GM23338 (cell line): ENCODE results near the gene ZFYVE16.

Source experiments
- EZH2phosphoT487 ChIP-seq: fragments of 200-600 bp; sonication (generic); IDR thresholded peaks from one replicate; pipeline ENCODE4 v1.8.1; 2018; ENCODE audit warnings: antibody characterized with exemption; ENCODE audit not compliant: unreplicated experiment
- JUNB ChIP-seq: IDR thresholded peaks from one replicate; pipeline ENCODE4 v1.6.1; 2016; ENCODE audit warnings: antibody characterized with exemption; ENCODE audit not compliant: unreplicated experiment
- POLR2AphosphoS5 ChIP-seq: IDR thresholded peaks from 2 replicates; pipeline ENCODE4 v1.6.1; 2016; ENCODE audit warnings: antibody characterized with exemption, low read depth
- ZNF114 ChIP-seq: fragments of 250-450 bp; sonication (Bioruptor Pico); IDR thresholded peaks from 2 replicates; pipeline ENCODE4 v1.5.0; 2020; ENCODE audit warnings: mild to moderate bottlenecking, moderate library complexity
- TF ChIP-seq, protein P1 (sequence below), 2 experiments: fragments of 200-600 bp in 1 of 2; sonication (generic) in 1 of 2; conservative IDR thresholded peaks; 2 replicates each; pipeline versions ENCODE4 v1.5.1 to v1.6.1; 2016 to 2017; ENCODE audit warnings: antibody characterized with exemption in 2 of 2, low read depth in 2 of 2, mild to moderate bottlenecking in 2 of 2, moderate library complexity in 1 of 2
- TF ChIP-seq, protein P2 (sequence below): IDR thresholded peaks from one replicate; pipeline ENCODE4 v1.6.1; 2018; ENCODE audit warnings: antibody characterized with exemption; ENCODE audit not compliant: unreplicated experiment

DNA sequence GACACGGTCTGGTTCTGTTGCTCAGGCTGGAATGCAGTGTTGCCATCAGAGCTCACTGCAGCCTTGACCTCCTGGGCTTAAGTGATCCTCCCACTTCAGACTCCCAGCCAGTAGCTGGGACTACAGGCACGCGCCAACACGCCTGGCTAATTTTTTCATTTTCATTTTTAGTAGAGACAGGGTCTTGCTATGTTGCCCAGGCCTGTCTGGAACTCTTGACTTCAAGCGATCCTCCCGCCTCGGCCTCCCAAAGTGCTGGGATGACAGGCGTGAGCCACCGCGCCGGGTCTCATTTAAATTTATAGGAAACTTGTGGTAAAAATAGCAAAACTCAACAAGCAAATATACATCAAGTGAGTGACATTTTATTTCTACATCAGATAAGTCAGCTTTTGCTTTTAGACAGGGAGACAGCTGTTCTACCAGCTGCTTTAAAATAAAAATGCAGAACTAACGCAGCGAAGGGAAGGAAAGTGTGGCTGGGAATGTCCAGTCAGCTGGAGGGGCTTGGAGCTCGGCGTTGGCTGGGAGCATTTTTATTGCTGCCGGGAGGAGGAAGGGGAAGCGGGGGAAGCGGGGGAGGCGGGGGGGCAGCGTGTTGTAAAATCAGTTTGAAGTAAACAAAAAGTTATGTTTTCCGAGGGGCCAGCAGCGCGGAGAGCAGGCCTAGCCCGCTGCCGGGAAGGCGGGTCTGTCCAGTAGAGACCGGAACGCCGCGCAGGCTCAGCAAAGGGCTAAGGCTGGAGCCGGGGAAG is 707 bp upstream of the ZFYVE16 start:
- TF ChIP-seq, protein P1, sequence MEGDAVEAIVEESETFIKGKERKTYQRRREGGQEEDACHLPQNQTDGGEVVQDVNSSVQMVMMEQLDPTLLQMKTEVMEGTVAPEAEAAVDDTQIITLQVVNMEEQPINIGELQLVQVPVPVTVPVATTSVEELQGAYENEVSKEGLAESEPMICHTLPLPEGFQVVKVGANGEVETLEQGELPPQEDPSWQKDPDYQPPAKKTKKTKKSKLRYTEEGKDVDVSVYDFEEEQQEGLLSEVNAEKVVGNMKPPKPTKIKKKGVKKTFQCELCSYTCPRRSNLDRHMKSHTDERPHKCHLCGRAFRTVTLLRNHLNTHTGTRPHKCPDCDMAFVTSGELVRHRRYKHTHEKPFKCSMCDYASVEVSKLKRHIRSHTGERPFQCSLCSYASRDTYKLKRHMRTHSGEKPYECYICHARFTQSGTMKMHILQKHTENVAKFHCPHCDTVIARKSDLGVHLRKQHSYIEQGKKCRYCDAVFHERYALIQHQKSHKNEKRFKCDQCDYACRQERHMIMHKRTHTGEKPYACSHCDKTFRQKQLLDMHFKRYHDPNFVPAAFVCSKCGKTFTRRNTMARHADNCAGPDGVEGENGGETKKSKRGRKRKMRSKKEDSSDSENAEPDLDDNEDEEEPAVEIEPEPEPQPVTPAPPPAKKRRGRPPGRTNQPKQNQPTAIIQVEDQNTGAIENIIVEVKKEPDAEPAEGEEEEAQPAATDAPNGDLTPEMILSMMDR (conservative IDR thresholded peaks at IDR 0.05; ENCODE audit: low read depth in 2 of 2), result no peak
- TF ChIP-seq EZH2phosphoT487 (no peak), JUNB (no peak), POLR2AphosphoS5 (no peak), ZNF114 (CRISPR knock-in tag) (no peak)
- TF ChIP-seq, protein P2, sequence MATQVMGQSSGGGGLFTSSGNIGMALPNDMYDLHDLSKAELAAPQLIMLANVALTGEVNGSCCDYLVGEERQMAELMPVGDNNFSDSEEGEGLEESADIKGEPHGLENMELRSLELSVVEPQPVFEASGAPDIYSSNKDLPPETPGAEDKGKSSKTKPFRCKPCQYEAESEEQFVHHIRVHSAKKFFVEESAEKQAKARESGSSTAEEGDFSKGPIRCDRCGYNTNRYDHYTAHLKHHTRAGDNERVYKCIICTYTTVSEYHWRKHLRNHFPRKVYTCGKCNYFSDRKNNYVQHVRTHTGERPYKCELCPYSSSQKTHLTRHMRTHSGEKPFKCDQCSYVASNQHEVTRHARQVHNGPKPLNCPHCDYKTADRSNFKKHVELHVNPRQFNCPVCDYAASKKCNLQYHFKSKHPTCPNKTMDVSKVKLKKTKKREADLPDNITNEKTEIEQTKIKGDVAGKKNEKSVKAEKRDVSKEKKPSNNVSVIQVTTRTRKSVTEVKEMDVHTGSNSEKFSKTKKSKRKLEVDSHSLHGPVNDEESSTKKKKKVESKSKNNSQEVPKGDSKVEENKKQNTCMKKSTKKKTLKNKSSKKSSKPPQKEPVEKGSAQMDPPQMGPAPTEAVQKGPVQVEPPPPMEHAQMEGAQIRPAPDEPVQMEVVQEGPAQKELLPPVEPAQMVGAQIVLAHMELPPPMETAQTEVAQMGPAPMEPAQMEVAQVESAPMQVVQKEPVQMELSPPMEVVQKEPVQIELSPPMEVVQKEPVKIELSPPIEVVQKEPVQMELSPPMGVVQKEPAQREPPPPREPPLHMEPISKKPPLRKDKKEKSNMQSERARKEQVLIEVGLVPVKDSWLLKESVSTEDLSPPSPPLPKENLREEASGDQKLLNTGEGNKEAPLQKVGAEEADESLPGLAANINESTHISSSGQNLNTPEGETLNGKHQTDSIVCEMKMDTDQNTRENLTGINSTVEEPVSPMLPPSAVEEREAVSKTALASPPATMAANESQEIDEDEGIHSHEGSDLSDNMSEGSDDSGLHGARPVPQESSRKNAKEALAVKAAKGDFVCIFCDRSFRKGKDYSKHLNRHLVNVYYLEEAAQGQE, result no peak
